ENCODE measurements around the gene HEG1. TPM values are rescaled to one million over a fixed set of nuclear protein-coding genes. Genes with fewer than 3 reads are reported as not detected.

Gene HEG1
- total and polyA plus RNA-seq, 2 of the 13 experiments (the other 11 are each of a cell fraction or from before 2014, with no cell fraction given) = 10.7 to 18.2 TPM

DNA sequence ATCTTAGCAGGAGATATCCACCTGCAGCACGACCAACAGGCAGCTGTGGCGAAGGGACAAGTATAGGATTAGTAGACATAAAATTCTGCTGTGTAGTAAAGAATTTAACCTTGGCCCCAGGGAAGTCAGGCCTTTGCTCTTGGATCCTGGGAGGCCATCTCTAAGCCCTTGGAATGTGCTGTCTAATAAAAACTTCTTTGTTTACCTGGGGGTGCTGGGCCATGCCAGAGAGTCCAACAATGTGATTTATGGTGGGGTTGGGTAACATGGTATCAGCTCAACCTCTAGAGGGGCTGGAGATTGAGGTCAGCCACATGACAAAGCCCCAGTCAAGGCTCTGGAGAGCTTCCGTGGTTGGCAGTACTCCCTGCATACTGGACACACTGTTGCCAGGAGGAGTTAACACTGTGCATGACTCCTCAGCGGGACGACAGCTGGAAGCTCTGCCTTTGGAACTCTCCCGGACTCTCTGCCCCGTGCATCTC is 52.4 kb downstream of the HEG1 start (continued):
- TF ChIP-seq, protein P1, sequence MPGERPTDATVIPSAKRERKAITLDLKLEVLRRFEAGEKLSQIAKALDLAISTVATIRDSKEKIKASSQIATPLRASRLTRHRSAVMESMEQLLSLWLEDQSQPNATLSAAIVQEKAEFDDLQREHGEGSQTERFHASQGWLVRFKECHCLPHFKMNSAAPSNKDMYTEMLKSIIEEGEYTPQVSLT (CRISPR knock-in tag; IDR thresholded peaks at IDR 0.05; ENCODE audit: borderline replicate concordance, low read depth) = no peak
- TF ChIP-seq REL (CRISPR knock-in tag; conservative IDR thresholded peaks at IDR 0.05) = no peak
- no peak for TF ChIP-seq SRY (CRISPR knock-in tag; IDR thresholded peaks at IDR 0.05)
- TF ChIP-seq TCF7 (IDR thresholded peaks at IDR 0.05; ENCODE audit: low read depth) = peak; percentile 76
- no peak; the same call in 1 of the 2 replicates for TF ChIP-seq SIN3A (IDR thresholded peaks at IDR 0.05; ENCODE audit: borderline replicate concordance, low read depth, low read length)
- peak; percentile 50; the same call in 1 of the 2 replicates for TF ChIP-seq SIX1 (CRISPR knock-in tag; IDR thresholded peaks at IDR 0.05; ENCODE audit: borderline replicate concordance)
- no peak for TF ChIP-seq GATAD1 (CRISPR knock-in tag; IDR thresholded peaks at IDR 0.05)
- no peak for TF ChIP-seq CC2D1A (CRISPR knock-in tag; IDR thresholded peaks at IDR 0.05)
- TF ChIP-seq, protein P2, sequence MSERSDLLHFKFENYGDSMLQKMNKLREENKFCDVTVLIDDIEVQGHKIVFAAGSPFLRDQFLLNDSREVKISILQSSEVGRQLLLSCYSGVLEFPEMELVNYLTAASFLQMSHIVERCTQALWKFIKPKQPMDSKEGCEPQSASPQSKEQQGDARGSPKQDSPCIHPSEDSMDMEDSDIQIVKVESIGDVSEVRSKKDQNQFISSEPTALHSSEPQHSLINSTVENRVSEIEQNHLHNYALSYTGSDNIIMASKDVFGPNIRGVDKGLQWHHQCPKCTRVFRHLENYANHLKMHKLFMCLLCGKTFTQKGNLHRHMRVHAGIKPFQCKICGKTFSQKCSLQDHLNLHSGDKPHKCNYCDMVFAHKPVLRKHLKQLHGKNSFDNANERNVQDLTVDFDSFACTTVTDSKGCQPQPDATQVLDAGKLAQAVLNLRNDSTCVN (CRISPR knock-in tag; IDR thresholded peaks at IDR 0.05; ENCODE audit: borderline replicate concordance) = peak; percentile 87; the same call in 1 of the 2 replicates
- no peak for TF ChIP-seq ZNF850 (CRISPR knock-in tag; conservative IDR thresholded peaks at IDR 0.05)
- TF ChIP-seq ZNF775 (CRISPR knock-in tag; IDR thresholded peaks at IDR 0.05; ENCODE audit: borderline replicate concordance) = no peak
- peak; percentile 89 for TF ChIP-seq ZNF619 (CRISPR knock-in tag; IDR thresholded peaks at IDR 0.05)
- TF ChIP-seq, protein P3, sequence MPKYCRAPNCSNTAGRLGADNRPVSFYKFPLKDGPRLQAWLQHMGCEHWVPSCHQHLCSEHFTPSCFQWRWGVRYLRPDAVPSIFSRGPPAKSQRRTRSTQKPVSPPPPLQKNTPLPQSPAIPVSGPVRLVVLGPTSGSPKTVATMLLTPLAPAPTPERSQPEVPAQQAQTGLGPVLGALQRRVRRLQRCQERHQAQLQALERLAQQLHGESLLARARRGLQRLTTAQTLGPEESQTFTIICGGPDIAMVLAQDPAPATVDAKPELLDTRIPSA (CRISPR knock-in tag; IDR thresholded peaks at IDR 0.05; ENCODE audit: borderline replicate concordance) = no peak
- TF ChIP-seq ZNF253 (CRISPR knock-in tag; IDR thresholded peaks at IDR 0.05; ENCODE audit: borderline replicate concordance) = no peak
- no peak for TF ChIP-seq PHF8 (CRISPR knock-in tag; IDR thresholded peaks at IDR 0.05)
- 0 out of 2 replicates have a peak, but pooled peaks have one; percentile 42 for TF ChIP-seq SNAI1 (CRISPR knock-in tag; IDR thresholded peaks at IDR 0.05; ENCODE audit: borderline replicate concordance)
- no peak for TF ChIP-seq HNRNPL (IDR thresholded peaks at IDR 0.05; ENCODE audit: low read depth, low read length)
- TF ChIP-seq, protein P4, sequence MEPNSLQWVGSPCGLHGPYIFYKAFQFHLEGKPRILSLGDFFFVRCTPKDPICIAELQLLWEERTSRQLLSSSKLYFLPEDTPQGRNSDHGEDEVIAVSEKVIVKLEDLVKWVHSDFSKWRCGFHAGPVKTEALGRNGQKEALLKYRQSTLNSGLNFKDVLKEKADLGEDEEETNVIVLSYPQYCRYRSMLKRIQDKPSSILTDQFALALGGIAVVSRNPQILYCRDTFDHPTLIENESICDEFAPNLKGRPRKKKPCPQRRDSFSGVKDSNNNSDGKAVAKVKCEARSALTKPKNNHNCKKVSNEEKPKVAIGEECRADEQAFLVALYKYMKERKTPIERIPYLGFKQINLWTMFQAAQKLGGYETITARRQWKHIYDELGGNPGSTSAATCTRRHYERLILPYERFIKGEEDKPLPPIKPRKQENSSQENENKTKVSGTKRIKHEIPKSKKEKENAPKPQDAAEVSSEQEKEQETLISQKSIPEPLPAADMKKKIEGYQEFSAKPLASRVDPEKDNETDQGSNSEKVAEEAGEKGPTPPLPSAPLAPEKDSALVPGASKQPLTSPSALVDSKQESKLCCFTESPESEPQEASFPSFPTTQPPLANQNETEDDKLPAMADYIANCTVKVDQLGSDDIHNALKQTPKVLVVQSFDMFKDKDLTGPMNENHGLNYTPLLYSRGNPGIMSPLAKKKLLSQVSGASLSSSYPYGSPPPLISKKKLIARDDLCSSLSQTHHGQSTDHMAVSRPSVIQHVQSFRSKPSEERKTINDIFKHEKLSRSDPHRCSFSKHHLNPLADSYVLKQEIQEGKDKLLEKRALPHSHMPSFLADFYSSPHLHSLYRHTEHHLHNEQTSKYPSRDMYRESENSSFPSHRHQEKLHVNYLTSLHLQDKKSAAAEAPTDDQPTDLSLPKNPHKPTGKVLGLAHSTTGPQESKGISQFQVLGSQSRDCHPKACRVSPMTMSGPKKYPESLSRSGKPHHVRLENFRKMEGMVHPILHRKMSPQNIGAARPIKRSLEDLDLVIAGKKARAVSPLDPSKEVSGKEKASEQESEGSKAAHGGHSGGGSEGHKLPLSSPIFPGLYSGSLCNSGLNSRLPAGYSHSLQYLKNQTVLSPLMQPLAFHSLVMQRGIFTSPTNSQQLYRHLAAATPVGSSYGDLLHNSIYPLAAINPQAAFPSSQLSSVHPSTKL (CRISPR knock-in tag; IDR thresholded peaks at IDR 0.05) = peak; percentile 94
- no peak for TF ChIP-seq HIVEP1 (CRISPR knock-in tag; IDR thresholded peaks at IDR 0.05)
- TF ChIP-seq, protein P5, sequence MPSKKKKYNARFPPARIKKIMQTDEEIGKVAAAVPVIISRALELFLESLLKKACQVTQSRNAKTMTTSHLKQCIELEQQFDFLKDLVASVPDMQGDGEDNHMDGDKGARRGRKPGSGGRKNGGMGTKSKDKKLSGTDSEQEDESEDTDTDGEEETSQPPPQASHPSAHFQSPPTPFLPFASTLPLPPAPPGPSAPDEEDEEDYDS (CRISPR knock-in tag; IDR thresholded peaks at IDR 0.05) = 0 out of 2 replicates have a peak, but pooled peaks have one; percentile 13
- TF ChIP-seq CENPX (CRISPR knock-in tag; IDR thresholded peaks at IDR 0.05) = no peak
- peak; percentile 38; the same call in 1 of the 2 replicates for TF ChIP-seq SP4 (CRISPR knock-in tag; IDR thresholded peaks at IDR 0.05)
- TF ChIP-seq FOXJ3 (CRISPR knock-in tag; IDR thresholded peaks at IDR 0.05; ENCODE audit: borderline replicate concordance) = peak; percentile 98
- no peak for TF ChIP-seq NONO (IDR thresholded peaks at IDR 0.05)
- TF ChIP-seq NONO (CRISPR knock-in tag; conservative IDR thresholded peaks at IDR 0.05) = peak; percentile 53; the same call in 1 of the 2 replicates

Measured in HepG2 (cell line).